ENCODE data around the gene HNRNPA1. TPM values are rescaled to one million over a fixed set of nuclear protein-coding genes. Genes with fewer than 3 reads are reported as not detected.

Gene HNRNPA1
- total and polyA plus RNA-seq, 9 of the 15 experiments (the other 6 are each of a cell fraction or from before 2014, with no cell fraction given), result 1,166 to 2,703 (median 1,815) TPM

DNA sequence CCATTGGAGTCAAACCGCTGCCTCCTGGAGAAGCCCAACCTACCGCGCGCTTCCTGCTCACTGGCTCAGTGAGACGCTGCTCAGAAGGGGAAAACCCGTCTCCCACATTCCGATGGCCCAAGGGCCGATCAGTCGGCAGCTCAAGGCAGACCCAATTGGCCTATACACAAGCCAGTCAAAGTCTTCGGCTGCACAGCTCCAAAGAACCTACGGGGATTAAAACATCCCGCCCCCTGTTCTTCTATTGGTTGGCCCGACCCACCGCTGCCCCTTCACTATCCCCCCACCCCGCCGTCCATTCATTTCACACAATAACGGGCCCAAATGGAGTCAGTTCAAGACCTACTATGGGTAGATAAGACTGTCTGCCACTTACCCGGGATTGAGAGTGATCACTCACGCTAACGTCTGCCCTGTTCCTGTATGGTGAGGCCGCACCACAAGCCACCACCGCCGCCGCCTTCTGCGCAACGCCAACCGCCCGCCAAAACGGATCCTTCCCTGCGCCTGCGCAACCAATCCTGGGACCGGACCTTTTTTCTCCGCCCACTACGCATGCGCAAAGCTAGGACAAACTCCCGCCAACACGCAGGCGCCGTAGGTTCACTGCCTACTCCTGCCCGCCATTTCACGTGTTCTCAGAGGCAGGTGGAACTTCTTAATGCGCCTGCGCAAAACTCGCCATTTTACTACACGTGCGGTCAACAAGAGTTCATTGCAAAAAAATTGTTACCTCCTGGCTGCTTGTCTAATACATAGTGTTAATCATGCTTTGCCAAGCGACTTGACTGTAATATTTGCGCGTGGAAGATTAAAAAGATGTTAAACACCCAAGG lies 676 bp upstream of the HNRNPA1 start, which contains the start of gene CBX5 (continued):
- TF ChIP-seq, protein P1, sequence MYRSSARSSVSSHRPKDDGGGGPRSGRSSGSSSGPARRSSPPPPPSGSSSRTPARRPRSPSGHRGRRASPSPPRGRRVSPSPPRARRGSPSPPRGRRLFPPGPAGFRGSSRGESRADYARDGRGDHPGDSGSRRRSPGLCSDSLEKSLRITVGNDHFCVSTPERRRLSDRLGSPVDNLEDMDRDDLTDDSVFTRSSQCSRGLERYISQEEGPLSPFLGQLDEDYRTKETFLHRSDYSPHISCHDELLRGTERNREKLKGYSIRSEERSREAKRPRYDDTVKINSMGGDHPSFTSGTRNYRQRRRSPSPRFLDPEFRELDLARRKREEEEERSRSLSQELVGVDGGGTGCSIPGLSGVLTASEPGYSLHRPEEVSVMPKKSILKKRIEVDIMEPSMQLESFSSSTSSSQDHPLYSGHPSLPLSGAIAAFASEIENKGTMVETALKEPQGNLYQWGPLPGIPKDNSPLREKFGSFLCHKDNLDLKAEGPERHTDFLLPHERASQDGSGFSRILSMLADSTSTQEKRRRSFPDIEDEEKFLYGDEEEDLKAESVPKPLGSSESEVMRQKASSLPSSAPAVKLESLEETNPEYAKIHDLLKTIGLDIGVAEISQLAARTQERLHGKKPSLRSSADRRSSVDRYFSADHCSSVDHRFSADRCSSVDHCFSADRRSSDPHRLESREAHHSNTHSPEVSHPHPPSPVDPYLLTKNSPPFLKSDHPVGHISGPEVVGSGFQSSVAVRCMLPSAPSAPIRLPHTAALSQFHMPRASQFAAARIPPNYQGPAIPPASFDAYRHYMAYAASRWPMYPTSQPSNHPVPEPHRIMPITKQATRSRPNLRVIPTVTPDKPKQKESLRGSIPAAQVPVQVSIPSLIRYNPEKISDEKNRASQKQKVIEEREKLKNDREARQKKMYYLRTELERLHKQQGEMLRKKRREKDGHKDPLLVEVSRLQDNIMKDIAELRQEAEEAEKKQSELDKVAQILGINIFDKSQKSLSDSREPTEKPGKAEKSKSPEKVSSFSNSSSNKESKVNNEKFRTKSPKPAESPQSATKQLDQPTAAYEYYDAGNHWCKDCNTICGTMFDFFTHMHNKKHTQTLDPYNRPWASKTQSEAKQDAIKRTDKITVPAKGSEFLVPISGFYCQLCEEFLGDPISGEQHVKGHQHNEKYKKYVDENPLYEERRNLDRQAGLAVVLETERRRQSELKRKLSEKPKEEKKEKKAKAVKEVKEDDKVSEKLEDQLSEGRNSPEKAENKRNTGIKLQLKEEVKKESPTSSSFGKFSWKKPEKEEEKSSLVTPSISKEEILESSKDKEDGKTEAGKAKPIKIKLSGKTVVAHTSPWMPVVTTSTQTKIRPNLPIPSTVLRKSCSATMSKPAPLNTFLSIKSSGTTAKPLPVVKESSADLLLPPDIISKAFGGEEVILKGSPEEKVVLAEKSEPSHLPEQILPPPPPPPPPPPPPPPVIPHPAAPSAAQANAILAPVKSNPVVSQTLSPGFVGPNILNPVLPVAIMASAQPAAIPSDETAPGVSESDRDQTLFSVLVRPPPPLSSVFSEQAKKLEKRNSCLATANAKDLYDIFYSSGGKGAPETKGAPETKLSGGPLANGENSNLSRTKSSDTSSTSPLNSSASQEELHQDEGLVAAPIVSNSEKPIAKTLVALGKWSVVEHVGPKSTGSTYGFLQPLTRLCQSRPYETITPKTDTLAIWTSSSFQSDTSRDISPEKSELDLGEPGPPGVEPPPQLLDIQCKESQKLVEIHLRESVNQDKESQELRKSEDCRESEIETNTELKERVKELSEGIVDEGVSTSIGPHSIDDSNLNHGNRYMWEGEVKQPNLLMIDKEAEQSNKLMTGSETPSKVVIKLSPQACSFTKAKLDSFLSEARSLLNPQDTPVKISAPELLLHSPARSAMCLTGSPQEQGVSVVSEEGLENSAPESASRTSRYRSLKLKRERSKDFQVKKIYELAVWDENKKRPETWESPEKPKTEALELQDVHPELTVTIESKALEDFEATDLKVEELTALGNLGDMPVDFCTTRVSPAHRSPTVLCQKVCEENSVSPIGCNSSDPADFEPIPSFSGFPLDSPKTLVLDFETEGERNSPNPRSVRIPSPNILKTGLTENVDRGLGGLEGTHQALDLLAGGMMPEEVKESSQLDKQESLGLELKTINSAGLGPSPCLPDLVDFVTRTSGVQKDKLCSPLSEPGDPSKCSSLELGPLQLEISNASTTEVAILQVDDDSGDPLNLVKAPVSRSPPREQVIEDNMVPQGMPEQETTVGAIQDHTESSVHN (IDR thresholded peaks at IDR 0.05; ENCODE audit: borderline replicate concordance in 1 of 2, low read depth in 1 of 2), result no peak
- no peak for TF ChIP-seq HEY1 (CRISPR knock-in tag; IDR thresholded peaks at IDR 0.05; ENCODE audit: borderline replicate concordance)
- TF ChIP-seq, protein P2, sequence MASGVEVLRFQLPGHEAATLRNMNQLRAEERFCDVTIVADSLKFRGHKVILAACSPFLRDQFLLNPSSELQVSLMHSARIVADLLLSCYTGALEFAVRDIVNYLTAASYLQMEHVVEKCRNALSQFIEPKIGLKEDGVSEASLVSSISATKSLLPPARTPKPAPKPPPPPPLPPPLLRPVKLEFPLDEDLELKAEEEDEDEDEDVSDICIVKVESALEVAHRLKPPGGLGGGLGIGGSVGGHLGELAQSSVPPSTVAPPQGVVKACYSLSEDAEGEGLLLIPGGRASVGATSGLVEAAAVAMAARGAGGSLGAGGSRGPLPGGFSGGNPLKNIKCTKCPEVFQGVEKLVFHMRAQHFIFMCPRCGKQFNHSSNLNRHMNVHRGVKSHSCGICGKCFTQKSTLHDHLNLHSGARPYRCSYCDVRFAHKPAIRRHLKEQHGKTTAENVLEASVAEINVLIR (CRISPR knock-in tag; IDR thresholded peaks at IDR 0.05), result no peak
- TF ChIP-seq EP400 (IDR thresholded peaks at IDR 0.05), result peak; percentile 92
- TF ChIP-seq, protein P3, sequence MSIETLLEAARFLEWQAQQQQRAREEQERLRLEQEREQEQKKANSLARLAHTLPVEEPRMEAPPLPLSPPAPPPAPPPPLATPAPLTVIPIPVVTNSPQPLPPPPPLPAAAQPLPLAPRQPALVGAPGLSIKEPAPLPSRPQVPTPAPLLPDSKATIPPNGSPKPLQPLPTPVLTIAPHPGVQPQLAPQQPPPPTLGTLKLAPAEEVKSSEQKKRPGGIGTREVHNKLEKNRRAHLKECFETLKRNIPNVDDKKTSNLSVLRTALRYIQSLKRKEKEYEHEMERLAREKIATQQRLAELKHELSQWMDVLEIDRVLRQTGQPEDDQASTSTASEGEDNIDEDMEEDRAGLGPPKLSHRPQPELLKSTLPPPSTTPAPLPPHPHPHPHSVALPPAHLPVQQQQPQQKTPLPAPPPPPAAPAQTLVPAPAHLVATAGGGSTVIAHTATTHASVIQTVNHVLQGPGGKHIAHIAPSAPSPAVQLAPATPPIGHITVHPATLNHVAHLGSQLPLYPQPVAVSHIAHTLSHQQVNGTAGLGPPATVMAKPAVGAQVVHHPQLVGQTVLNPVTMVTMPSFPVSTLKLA (conservative IDR thresholded peaks at IDR 0.05), result peak; percentile 97
- no peak for TF ChIP-seq EHMT2 (IDR thresholded peaks at IDR 0.05)
- no peak for TF ChIP-seq RBM14 (IDR thresholded peaks at IDR 0.05; ENCODE audit: borderline replicate concordance, insufficient read depth, low read depth, low read length)
- TF ChIP-seq, protein P4, sequence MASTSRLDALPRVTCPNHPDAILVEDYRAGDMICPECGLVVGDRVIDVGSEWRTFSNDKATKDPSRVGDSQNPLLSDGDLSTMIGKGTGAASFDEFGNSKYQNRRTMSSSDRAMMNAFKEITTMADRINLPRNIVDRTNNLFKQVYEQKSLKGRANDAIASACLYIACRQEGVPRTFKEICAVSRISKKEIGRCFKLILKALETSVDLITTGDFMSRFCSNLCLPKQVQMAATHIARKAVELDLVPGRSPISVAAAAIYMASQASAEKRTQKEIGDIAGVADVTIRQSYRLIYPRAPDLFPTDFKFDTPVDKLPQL (IDR thresholded peaks at IDR 0.05; ENCODE audit: extremely low read depth, insufficient read length), result no peak
- TF ChIP-seq POU5F1 (IDR thresholded peaks at IDR 0.05; ENCODE audit: borderline replicate concordance, low read depth, low read length, partially characterized antibody), result peak; percentile 89

Measured in K562 (cell line).